NCI-H1092 (cell line): ENCODE results near the gene CFAP69.
"Not testable (repeated sequence)": the region's sequence is repeated elsewhere in the genome, so short reads cannot be mapped to it uniquely, and the experiment has no call there.

Source experiments
- DNase-seq: peaks from one replicate; lab custom pipeline; 2025; lab: John Stamatoyannopoulos, UW

Gene CFAP69

GRCh38 chr7:90337106-90337505 is 92.1 kb downstream of the CFAP69 start:
- no peak for DNase-seq

DNA sequence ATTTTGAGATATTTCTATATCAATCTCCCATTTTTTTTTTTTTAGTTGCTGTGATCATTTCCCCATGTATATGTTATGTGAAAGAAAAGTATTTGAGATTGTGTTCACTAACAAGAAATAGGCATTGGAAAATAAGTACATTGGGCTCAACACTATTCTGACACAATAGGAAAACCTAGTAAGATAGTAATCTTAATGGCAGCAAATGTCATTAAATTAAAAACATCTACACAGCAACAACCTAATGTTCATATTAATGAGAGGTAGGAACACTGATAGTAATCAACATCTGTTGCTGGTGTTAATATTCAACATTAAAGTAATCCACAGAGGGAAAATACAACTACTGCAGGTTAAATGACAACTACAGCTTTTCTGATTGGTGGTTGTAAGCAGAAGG is 100.0 kb downstream of the CFAP69 start:
- DNase-seq, result no peak

DNA sequence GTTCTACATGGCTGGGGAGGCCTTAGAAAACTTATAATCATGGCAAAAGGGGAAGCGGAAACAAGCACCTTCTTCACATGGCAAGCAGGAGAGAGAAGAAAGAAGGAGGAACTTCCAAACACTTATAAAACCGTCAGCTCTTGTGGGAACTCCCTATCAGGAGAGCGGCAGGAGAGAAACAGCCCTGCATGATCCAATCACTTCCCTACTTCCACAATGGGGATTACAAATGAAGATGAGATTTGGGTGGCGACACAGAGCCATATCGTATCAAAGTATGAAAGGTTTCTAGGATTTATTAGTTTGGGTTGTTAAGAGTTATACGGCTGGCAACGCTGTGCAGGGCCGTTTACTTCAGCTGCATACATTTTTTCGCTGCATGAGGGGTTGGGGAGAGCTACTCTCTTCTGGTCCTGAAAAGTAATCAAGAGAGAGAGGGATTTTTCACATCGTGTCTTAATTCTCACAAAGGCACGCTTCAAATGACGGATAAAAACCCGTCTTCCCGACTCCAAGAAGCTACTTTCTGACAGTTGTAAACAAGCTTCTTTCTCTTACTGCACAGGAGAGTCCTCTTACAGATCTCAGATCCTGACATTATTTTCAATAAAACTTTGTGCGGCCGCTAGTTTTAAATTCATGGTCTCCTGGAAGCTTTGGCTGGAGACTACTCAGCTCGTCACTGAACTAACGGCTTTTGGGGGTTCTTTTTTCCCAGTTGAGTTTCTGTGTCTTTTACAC is 100.8 kb downstream of the CFAP69 start:
- no peak for DNase-seq

DNA sequence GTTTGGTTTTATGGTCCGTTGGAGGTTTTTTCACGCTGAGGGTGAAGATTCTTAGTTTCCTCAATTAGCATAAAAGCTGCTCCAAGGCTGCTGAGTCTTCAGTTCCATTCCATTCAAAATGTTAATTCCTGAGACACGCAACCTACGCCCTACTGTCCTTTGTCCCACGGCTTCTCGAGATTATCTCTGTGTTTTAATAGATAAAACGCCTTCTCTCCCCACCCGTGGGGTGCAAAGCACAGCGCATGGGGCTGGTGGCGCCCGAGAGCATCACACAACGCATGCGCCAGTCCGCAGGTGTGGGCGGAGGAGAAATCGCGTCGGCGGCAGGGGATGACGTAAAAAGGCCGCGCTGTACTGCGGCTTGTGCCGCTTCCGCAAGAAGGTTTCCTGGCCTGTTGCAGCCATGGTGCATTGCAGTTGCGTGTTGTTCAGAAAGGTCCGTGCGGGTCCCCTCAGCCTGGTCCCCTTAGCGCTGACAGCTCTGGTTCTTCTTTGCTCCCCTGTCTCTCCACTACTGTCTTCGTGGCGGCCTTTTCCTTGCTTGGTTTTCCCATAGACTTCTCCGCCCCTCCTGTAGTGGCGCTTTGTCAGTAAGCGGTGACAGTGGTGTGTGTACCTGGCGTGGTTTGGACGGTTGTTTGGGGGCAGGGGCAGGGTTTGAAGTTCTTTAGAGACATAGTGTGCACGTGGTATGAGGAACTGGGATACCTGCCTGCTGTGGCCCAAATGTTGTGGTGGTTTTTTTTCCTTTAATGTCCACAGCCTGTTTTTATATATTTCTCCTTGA is 101.6 kb downstream of the CFAP69 start, which contains the start of gene GTPBP10:
Gene GTPBP10 (plus strand): TSS at position 381 of the 790 bp plus-strand sequence. CDS start 26 bp downstream, at position 407.
- DNase-seq, result peak; percentile 95

GRCh38 chr7:90347759-90348158 is 102.8 kb downstream of the CFAP69 start:
- no peak for DNase-seq

DNA sequence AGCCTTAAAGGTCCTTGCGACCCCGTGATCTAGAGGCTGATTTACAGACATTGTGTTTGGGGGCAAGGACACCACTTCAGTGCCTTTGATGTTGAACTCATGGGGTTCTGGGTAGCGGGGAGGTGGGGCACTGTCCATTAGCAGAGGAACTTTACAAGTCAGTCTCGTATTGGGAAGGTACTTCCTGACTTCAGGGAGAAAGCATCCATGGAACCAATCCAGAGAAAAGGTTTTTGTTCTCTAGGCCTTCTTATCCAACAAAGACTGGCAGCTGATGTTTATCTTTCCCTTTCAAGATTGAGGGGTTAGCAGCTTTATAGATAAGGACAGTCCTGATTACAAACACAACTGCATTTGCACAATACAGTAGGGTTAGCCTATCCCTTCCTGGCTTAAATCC is 104.3 kb downstream of the CFAP69 start:
- no peak for DNase-seq

DNA sequence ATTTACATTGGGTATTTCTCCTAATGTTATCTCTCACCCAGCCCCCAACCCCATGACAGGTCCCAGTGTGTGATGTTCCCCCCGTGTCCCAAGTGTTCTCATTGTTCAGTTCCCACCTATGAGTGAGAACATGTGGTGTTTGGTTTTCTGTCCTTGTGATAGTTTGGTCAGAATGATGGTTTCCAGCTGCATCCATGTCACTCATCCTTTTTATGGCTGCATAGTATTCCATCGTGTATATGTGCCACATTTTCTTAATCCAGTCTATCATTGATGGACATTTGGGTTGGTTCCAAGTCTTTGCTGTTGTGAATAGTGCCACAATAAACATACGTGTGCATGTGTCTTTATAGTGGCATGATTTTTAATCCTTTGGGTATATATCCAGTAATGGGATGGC is 105.1 kb downstream of the CFAP69 start:
- not testable (repeated sequence) for DNase-seq

- DNase-seq, result no peak
Observed at GRCh38 chr7:90351987-90352386, 107.0 kb downstream of the CFAP69 start.
